HUES64 (cell line): ENCODE results near the gene IRF2.
"Not testable (repeated sequence)": the region's sequence is repeated elsewhere in the genome, so short reads cannot be mapped to it uniquely, and the experiment has no call there.

ENCODE experiments used
- H3K27ac ChIP-seq: 2 replicates; pipeline ENCODE4 v1.7.0; 2013; ENCODE audit warnings: low read depth, low read length, inconsistent platforms
- H3K27me3 ChIP-seq: 2 replicates; pipeline ENCODE4 v1.6.1; 2013; ENCODE audit warnings: mild to moderate bottlenecking, low read length; ENCODE audit not compliant: insufficient read depth
- H3K36me3 ChIP-seq: 2 replicates; pipeline ENCODE4 v1.6.1; 2013; ENCODE audit warnings: mild to moderate bottlenecking, low read length; ENCODE audit not compliant: insufficient read depth
- H3K4me1 ChIP-seq: 2 replicates; pipeline ENCODE4 v1.6.1; 2013; ENCODE audit warnings: mild to moderate bottlenecking, low read length, moderate library complexity; ENCODE audit not compliant: insufficient read depth
- H3K4me3 ChIP-seq: 2 replicates; pipeline ENCODE4 v1.5.1; 2013; ENCODE audit warnings: mild to moderate bottlenecking, low read length, moderate library complexity
- H3K9ac ChIP-seq: 2 replicates; pipeline ENCODE4 v1.6.1; 2013; ENCODE audit warnings: mild to moderate bottlenecking, low read depth, low read length
- H3K9me3 ChIP-seq: 2 replicates; pipeline ENCODE4 v1.6.1; 2013; ENCODE audit warnings: low read depth, low read length; ENCODE audit not compliant: insufficient read depth
- WGBS: fragments of 150-250, 120-280 bp; methylation state at CpG from one replicate; pipeline ENCODE4 v1.1.7; 2013; ENCODE audit warnings: missing lambda C conversion rate; 5-methylcytosine and 5-hydroxymethylcytosine counted together

The IRF2 gene

GRCh38 chr4:184342167-184342856 lies 132.0 kb downstream of the IRF2 start:
- Histone ChIP-seq H3K27me3 (no peaks in the 10 kb centered on the region), H3K4me3 (no peak overlapping the region), H3K36me3 (no peaks in the 10 kb centered on the region), H3K4me1 (peaks cover 9% of the 10 kb centered on the region), H3K27ac (no peak overlapping the region), H3K9ac (no peak overlapping the region), H3K9me3 (no peaks in the 10 kb centered on the region)
- WGBS, result 85% methylated on average over 6 of the region's 6 CpGs

- not testable (repeated sequence) for H3K9me3 ChIP-seq, H3K36me3 ChIP-seq, H3K4me3 ChIP-seq, H3K27me3 ChIP-seq, H3K27ac ChIP-seq, H3K4me1 ChIP-seq, H3K9ac ChIP-seq
- 92% methylated on average over 5 of the region's 5 CpGs for WGBS
Measured at GRCh38 chr4:184339398-184340193, 134.8 kb downstream of the IRF2 start.

- Histone ChIP-seq H3K36me3 (no peaks in the 10 kb centered on the region), H3K4me3 (no peak overlapping the region), H3K27me3 (no peaks in the 10 kb centered on the region), H3K9me3 (no peaks in the 10 kb centered on the region), H3K9ac (no peak overlapping the region), H3K27ac (no peak overlapping the region), H3K4me1 (no peaks in the 10 kb centered on the region)
- WGBS, result 74% methylated on average over 1 of the region's 1 CpG
Measured at GRCh38 chr4:184337907-184338306, 136.4 kb downstream of the IRF2 start.
